Gastrocnemius medialis (tissue), 4 donors: ENCODE results near the gene DNMT1. TPM values are rescaled to one million over a fixed set of nuclear protein-coding genes. Genes with fewer than 3 reads are reported as not detected.

ENCODE experiments used
- ATAC-seq, 2 donors: fragments of 150-250 bp; one replicate each; pipeline ENCODE4 v1.9.1; 2016
- DNase-seq, 2 donors: peaks; one replicate each; pipeline ENCODE4 v3.0.0-alpha.2; 2019
- H3K27ac ChIP-seq, 4 donors: fragments of 200-600 bp; sonication (generic); 1 replicate in 1 of 4; 2 replicates in 3 of 4; pipeline ENCODE4 v1.5.1; 2016 to 2018; ENCODE audit warnings: mild to moderate bottlenecking in 2 of 4, moderate library complexity in 1 of 4
- H3K27me3 ChIP-seq, 3 donors: fragments of 200-600 bp; sonication (generic) in 2 of 3; 1 replicate in 1 of 3; 2 replicates in 2 of 3; pipeline versions ENCODE4 v1.5.1 to v1.6.0; 2016 to 2019; ENCODE audit warnings: mild to moderate bottlenecking in 1 of 3, moderate library complexity in 1 of 3
- H3K36me3 ChIP-seq, 2 donors: fragments of 200-600 bp; sonication (generic) in 1 of 2; one replicate each; pipeline ENCODE4 v1.5.1; 2017 to 2018
- H3K4me1 ChIP-seq, 2 donors: fragments of 200-600 bp; sonication (generic) in 1 of 2; one replicate each; pipeline ENCODE4 v1.5.1; 2016 to 2017; ENCODE audit warnings: mild to moderate bottlenecking in 2 of 2
- H3K4me3 ChIP-seq, 4 donors: fragments of 200-600 bp; sonication (generic) in 3 of 4; 1 replicate in 1 of 4; 2 replicates in 3 of 4; pipeline ENCODE4 v1.5.1; 2016 to 2019; ENCODE audit warnings: mild to moderate bottlenecking in 2 of 4
- H3K9me3 ChIP-seq, 3 donors: fragments of 200-600 bp; sonication (generic) in 2 of 3; 1 replicate in 1 of 3; 2 replicates in 2 of 3; pipeline ENCODE4 v1.5.1; 2016 to 2019
- CTCF ChIP-seq, 5 experiments: fragments of 450-650 bp in 3 of 5; fragments of 200-600 bp in 2 of 5; sonication (generic) in 2 of 5; IDR thresholded peaks in 4 of 5; conservative IDR thresholded peaks in 1 of 5; 1 replicate in 4 of 5; 2 replicates in 1 of 5; pipeline ENCODE4 v1.5.1; 2016 to 2019; ENCODE audit warnings: antibody characterized with exemption in 5 of 5, mild to moderate bottlenecking in 3 of 5, moderate library complexity in 3 of 5
- POLR2A ChIP-seq, 2 donors: fragments of 450-650 bp; IDR thresholded peaks; one replicate each; pipeline ENCODE4 v1.6.1; 2017; ENCODE audit warnings: antibody characterized with exemption in 2 of 2, mild to moderate bottlenecking in 2 of 2, moderate library complexity in 2 of 2
- in situ Hi-C, 4 donors: fragments of 200-750 bp; cut with MboI; loops; one replicate each; pipeline versions ENCODE4 v1.15.0 to v1.8.0; 2017; ENCODE audit warnings: low sequenced_read_pairs in 4 of 4
- intact Hi-C: fragments of 100-400 bp; cut with DNase I; formaldehyde crosslinking; loops from one replicate; pipeline ENCODE4 v1.15.1; 2023; ENCODE audit warnings: low total_unique reads
- total RNA-seq, 4 donors: library from RNA; depleted of rRNA; stranded (reverse); fragments of >200 nt; gene quantifications; one replicate each; pipeline versions ENCODE4 v1.1.0 to v1.2.3, GENCODE V29; 2016

The DNMT1 gene
- total RNA-seq, 4 donors from 2014 or later: 11.5 to 43.0 (median 17.7) TPM

- no peaks in the 10 kb centered on the region for H3K36me3 ChIP-seq
- ATAC-seq: no peak
- no peak overlapping the region for H3K27ac ChIP-seq
- H3K27me3 ChIP-seq: no peaks in the 10 kb centered on the region
- in situ Hi-C loops: no loop called here
- no peaks in the 10 kb centered on the region for H3K4me1 ChIP-seq
- no peak for TF ChIP-seq CTCF (IDR thresholded peaks at IDR 0.05 in 4 of 5, conservative IDR thresholded peaks at IDR 0.05 in 1 of 5)
- no peak for TF ChIP-seq POLR2A (IDR thresholded peaks at IDR 0.05)
- H3K4me3 ChIP-seq: no peak overlapping the region
- intact Hi-C loops: no loop called here
- DNase-seq: no peak
- H3K9me3 ChIP-seq: no peaks in the 10 kb centered on the region
Measured at GRCh38 chr19:10126213-10126639, 68.5 kb downstream of the DNMT1 start.

GRCh38 chr19:10124429-10124828 is 70.3 kb downstream of the DNMT1 start:
- in situ Hi-C loops: no loop called here
- Histone ChIP-seq H3K27ac (no peak overlapping the region), H3K27me3 (no peaks in the 10 kb centered on the region), H3K9me3 (no peaks in the 10 kb centered on the region), H3K4me1 (no peaks in the 10 kb centered on the region), H3K4me3 (no peak overlapping the region), H3K36me3 (no peaks in the 10 kb centered on the region)
- intact Hi-C loops: no loop called here
- DNase-seq (no peak), ATAC-seq (no peak)
- TF ChIP-seq CTCF (IDR thresholded peaks at IDR 0.05 in 4 of 5, conservative IDR thresholded peaks at IDR 0.05 in 1 of 5): no peak
- no peak for TF ChIP-seq POLR2A (IDR thresholded peaks at IDR 0.05)

GRCh38 chr19:10122045-10122444 is 72.7 kb downstream of the DNMT1 start:
- ATAC-seq: no peak
- intact Hi-C loops (no loop called here), in situ Hi-C loops (no loop called here)
- DNase-seq: no peak
- TF ChIP-seq POLR2A (IDR thresholded peaks at IDR 0.05) (no peak), CTCF (IDR thresholded peaks at IDR 0.05 in 4 of 5, conservative IDR thresholded peaks at IDR 0.05 in 1 of 5) (no peak)
- H3K4me3 ChIP-seq: no peak overlapping the region
- H3K9me3 ChIP-seq: no peaks in the 10 kb centered on the region
- no peak overlapping the region for H3K27ac ChIP-seq
- peaks cover 9 to 21% of the 10 kb centered on the region in 2 donors for H3K4me1 ChIP-seq
- H3K27me3 ChIP-seq: no peaks in the 10 kb centered on the region
- peaks cover 0 to 15% of the 10 kb centered on the region in 2 donors for H3K36me3 ChIP-seq

GRCh38 chr19:10120538-10121189 is 74.1 kb downstream of the DNMT1 start:
- Histone ChIP-seq H3K4me3 (no peak overlapping the region), H3K9me3 (no peaks in the 10 kb centered on the region), H3K27ac (peak overlapping the region in 2 of 4 donors; percentile 39 to 86), H3K27me3 (no peaks in the 10 kb centered on the region), H3K36me3 (peaks cover 0 to 29% of the 10 kb centered on the region in 2 donors), H3K4me1 (peaks cover 13 to 29% of the 10 kb centered on the region in 2 donors)
- intact Hi-C loops: no loop called here
- TF ChIP-seq CTCF (IDR thresholded peaks at IDR 0.05 in 4 of 5, conservative IDR thresholded peaks at IDR 0.05 in 1 of 5): no peak
- no peak for TF ChIP-seq POLR2A (IDR thresholded peaks at IDR 0.05)
- ATAC-seq: no peak
- no peak for DNase-seq
- in situ Hi-C loops: no loop called here
